MCF 10A (cell line): ENCODE measurements around the gene CAMTA1. TPM values are rescaled to one million over a fixed set of nuclear protein-coding genes. Genes with fewer than 3 reads are reported as not detected.
"Not testable (repeated sequence)": the region's sequence is repeated elsewhere in the genome, so short reads cannot be mapped to it uniquely, and the experiment has no call there.

Experiments used
- BruUV-seq: library from RNA; stranded (reverse); fragments of 400-500 nt; replicated peaks from 2 replicates; lab custom pipeline; 2021; lab: Mats Ljungman, UMichigan
- CTCF ChIA-PET: fragments of 300-600 bp; sonication (Branson Sonifier 250); formaldehyde crosslinking; extraction: SDS; loops from one replicate; lab custom pipeline; 2021; ENCODE audit warnings: antibody characterized with exemption, inconsistent platforms; lab: Yijun Ruan, JAX
- POLR2A ChIA-PET: fragments of 300-600, 350-650 bp; sonication (Branson Sonifier 250); formaldehyde crosslinking; extraction: SDS; loops from one replicate; lab custom pipeline; 2020; ENCODE audit warnings: antibody characterized with exemption, inconsistent platforms; lab: Yijun Ruan, JAX
- DNase-seq: peaks from one replicate; pipeline ENCODE4 v3.0.0-alpha.2; 2018; ENCODE audit not compliant: unreplicated experiment
- H3K27ac Mint-ChIP-seq: one replicate; pipeline ENCODE4 v1.8.0; 2022; ENCODE audit warnings: mild to moderate bottlenecking, low read depth, mixed read lengths; ENCODE audit not compliant: unreplicated experiment
- H3K27me3 Mint-ChIP-seq: one replicate; pipeline ENCODE4 v1.8.0; 2022; ENCODE audit warnings: mixed read lengths; ENCODE audit not compliant: insufficient read depth, unreplicated experiment
- H3K36me3 Mint-ChIP-seq: one replicate; pipeline ENCODE4 v1.8.0; 2022; ENCODE audit warnings: mild to moderate bottlenecking, moderate library complexity, mixed read lengths; ENCODE audit not compliant: insufficient read depth, unreplicated experiment
- H3K4me1 Mint-ChIP-seq: one replicate; pipeline ENCODE4 v1.8.0; 2022; ENCODE audit warnings: mixed read lengths; ENCODE audit not compliant: insufficient read depth, unreplicated experiment
- H3K4me3 Mint-ChIP-seq: one replicate; pipeline ENCODE4 v1.8.0; 2022; ENCODE audit warnings: mild to moderate bottlenecking, moderate library complexity, mixed read lengths; ENCODE audit not compliant: unreplicated experiment
- H3K9me3 Mint-ChIP-seq: one replicate; pipeline ENCODE4 v1.8.0; 2022; ENCODE audit warnings: mixed read lengths; ENCODE audit not compliant: unreplicated experiment
- intact Hi-C: fragments of 100-400 bp; cut with micrococcal nuclease; formaldehyde crosslinking; loops from 2 replicates; pipeline ENCODE4 v1.14.1; 2022
- total RNA-seq: library from RNA; stranded (reverse); gene quantifications from 2 replicates; pipeline ENCODE4 v1.2.3, GENCODE V29; 2022
- TF ChIP-seq, protein P1 (sequence below): fragments of 200-600 bp; IDR thresholded peaks from one replicate; pipeline ENCODE4 v1.8.0; 2022; ENCODE audit warnings: antibody characterized with exemption, mild to moderate bottlenecking; ENCODE audit not compliant: unreplicated experiment

Gene CAMTA1
- total RNA-seq, 1 experiment from 2014 or later = 74.1 TPM

GRCh38 chr1:7329868-7330615 is 544.8 kb downstream of the CAMTA1 start:
- ChIA-PET CTCF (no interaction called here), POLR2A (no interaction called here)
- Mint-ChIP-seq H3K27me3 (no peaks in the 10 kb centered on the region), H3K4me1 (peaks cover 9% of the 10 kb centered on the region), H3K9me3 (peaks cover 3% of the 10 kb centered on the region), H3K4me3 (no peak overlapping the region), H3K27ac (no peak overlapping the region), H3K36me3 (no peaks in the 10 kb centered on the region)
- DNase-seq = no peak
- no TSS peak for BruUV-seq
- intact Hi-C loops = no loop called here
- TF ChIP-seq, protein P1, sequence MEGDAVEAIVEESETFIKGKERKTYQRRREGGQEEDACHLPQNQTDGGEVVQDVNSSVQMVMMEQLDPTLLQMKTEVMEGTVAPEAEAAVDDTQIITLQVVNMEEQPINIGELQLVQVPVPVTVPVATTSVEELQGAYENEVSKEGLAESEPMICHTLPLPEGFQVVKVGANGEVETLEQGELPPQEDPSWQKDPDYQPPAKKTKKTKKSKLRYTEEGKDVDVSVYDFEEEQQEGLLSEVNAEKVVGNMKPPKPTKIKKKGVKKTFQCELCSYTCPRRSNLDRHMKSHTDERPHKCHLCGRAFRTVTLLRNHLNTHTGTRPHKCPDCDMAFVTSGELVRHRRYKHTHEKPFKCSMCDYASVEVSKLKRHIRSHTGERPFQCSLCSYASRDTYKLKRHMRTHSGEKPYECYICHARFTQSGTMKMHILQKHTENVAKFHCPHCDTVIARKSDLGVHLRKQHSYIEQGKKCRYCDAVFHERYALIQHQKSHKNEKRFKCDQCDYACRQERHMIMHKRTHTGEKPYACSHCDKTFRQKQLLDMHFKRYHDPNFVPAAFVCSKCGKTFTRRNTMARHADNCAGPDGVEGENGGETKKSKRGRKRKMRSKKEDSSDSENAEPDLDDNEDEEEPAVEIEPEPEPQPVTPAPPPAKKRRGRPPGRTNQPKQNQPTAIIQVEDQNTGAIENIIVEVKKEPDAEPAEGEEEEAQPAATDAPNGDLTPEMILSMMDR = no peak

DNA sequence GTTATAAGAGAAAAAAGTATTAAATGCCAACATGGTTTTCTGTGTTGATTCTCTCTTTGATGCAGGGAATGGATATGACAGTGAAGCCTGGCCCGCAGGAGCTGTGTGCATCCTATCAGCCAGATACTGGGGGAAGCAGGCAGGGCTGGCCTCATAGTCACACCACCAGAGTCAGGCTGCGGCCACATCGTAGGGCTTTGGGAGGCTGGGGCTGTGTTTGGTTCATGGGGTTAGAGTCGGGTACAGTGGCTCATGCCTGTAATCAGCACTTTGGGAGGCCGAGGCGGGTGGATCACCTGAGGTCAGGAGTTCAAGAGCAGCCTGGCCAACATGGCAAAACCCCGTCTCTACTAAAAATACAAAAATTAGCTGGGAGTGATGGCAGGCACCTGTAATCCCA is 545.5 kb downstream of the CAMTA1 start:
- POLR2A ChIA-PET, BruUV-seq: not testable (repeated sequence)

DNA sequence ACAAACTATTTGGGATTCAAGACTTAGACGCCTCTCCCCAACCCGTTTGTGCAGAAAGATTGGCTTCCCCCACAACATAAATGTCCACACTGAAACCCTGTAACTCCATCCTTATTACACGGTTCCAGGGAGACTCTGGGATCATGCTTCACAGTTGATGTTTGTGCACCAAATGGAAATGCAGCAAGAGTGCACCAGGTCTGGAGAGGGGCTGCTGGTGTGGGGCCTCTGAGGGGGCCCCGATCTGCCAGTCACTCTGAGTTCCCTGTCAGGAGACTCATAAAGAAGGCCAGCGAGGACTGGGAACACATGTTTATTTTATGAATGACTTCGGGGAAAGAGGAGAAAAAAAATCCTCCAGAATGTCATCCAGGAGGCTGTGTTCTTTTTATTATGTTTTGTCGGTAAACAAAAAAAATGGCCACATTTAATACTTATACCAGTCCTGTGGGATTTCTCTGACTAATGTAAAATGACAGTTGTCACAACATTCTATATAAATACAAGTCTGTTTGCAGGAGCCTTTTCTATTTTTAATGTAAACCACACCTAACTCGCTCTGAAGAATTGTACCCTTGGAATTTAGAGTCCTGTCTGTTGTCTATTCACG is 546.8 kb downstream of the CAMTA1 start:
- TF ChIP-seq, protein P1 = no peak
- Mint-ChIP-seq H3K9me3 (no peaks in the 10 kb centered on the region), H3K27ac (no peak overlapping the region), H3K4me3 (no peak overlapping the region), H3K27me3 (no peaks in the 10 kb centered on the region), H3K4me1 (peaks cover 16% of the 10 kb centered on the region), H3K36me3 (no peaks in the 10 kb centered on the region)
- DNase-seq = no peak
- ChIA-PET POLR2A (interaction anchor here (0.9 kb wide), 1 partner anchor 9 kb away, joined by 3 read pairs; no protein-coding TSS in a partner anchor), CTCF (no interaction called here)
- intact Hi-C loops = no loop called here
- BruUV-seq = no TSS peak

More for the DNA sequence above, 545.5 kb downstream of the CAMTA1 start:
- CTCF ChIA-PET, H3K27me3 Mint-ChIP-seq, DNase-seq, H3K36me3 Mint-ChIP-seq, intact Hi-C loops, H3K9me3 Mint-ChIP-seq, H3K4me3 Mint-ChIP-seq, H3K27ac Mint-ChIP-seq: not testable (repeated sequence)
- peaks cover 15% of the 10 kb centered on the region for H3K4me1 Mint-ChIP-seq

GRCh38 chr1:7333094-7333493 is 547.8 kb downstream of the CAMTA1 start:
- no peak for DNase-seq
- TF ChIP-seq, protein P1 = no peak
- H3K27me3 Mint-ChIP-seq = no peaks in the 10 kb centered on the region
- peaks cover 16% of the 10 kb centered on the region for H3K4me1 Mint-ChIP-seq
- CTCF ChIA-PET = no interaction called here
- POLR2A ChIA-PET = no interaction called here
- H3K27ac Mint-ChIP-seq = no peak overlapping the region
- H3K36me3 Mint-ChIP-seq = no peaks in the 10 kb centered on the region
- intact Hi-C loops = no loop called here
- no peak overlapping the region for H3K4me3 Mint-ChIP-seq
- BruUV-seq = no TSS peak
- no peaks in the 10 kb centered on the region for H3K9me3 Mint-ChIP-seq
